GM18526 (cell line): ENCODE data around the gene GPX5.

Experiments
- POLR2A ChIP-seq: IDR thresholded peaks from 3 replicates; pipeline ENCODE4 v1.6.1; 2011; ENCODE audit not compliant: insufficient read length; ENCODE audit errors: extremely low read depth

GPX5 gene

GRCh38 chr6:28505733-28506132, 19.9 kb upstream of the GPX5 start:
- no peak for TF ChIP-seq POLR2A

- TF ChIP-seq POLR2A: no peak
Observed at GRCh38 chr6:28506807-28507475, 18.7 kb upstream of the GPX5 start.

- TF ChIP-seq POLR2A: no peak
Observed at GRCh38 chr6:28511628-28512300, 13.9 kb upstream of the GPX5 start.

GRCh38 chr6:28515676-28516075, 10.0 kb upstream of the GPX5 start, which contains the start of gene GPX6:
Gene GPX6 (minus strand): TSS chr6:28515793. CDS start chr6:28515743, 50 bp downstream.
- TF ChIP-seq POLR2A: no peak

GRCh38 chr6:28517964-28518363, 7.7 kb upstream of the GPX5 start:
- TF ChIP-seq POLR2A: no peak

- TF ChIP-seq POLR2A: no peak
Observed at GRCh38 chr6:28522594-28523240, 3.0 kb upstream of the GPX5 start.

- TF ChIP-seq POLR2A: no peak
Observed at GRCh38 chr6:28523241-28523622, 2.4 kb upstream of the GPX5 start.

GRCh38 chr6:28530777-28531176, 5.1 kb downstream of the GPX5 start:
- TF ChIP-seq POLR2A: no peak

- TF ChIP-seq POLR2A: no peak
Observed at GRCh38 chr6:28531479-28532128, 5.9 kb downstream of the GPX5 start.

GRCh38 chr6:28534306-28534705, 8.6 kb downstream of the GPX5 start:
- TF ChIP-seq POLR2A: no peak

GRCh38 chr6:28534875-28535274, 9.2 kb downstream of the GPX5 start:
- TF ChIP-seq POLR2A: no peak

- TF ChIP-seq POLR2A: no peak
Observed at GRCh38 chr6:28537065-28537464, 11.4 kb downstream of the GPX5 start.

GRCh38 chr6:28537509-28538140, 11.9 kb downstream of the GPX5 start:
- no peak for TF ChIP-seq POLR2A

- TF ChIP-seq POLR2A: no peak
Observed at GRCh38 chr6:28541996-28542395, 16.3 kb downstream of the GPX5 start.
